Measurements from ENCODE around the gene USP37. TPM values are rescaled to one million over a fixed set of nuclear protein-coding genes. Genes with fewer than 3 reads are reported as not detected.

Gene USP37
- total and polyA plus RNA-seq, 2 of the 13 experiments (the other 11 are each of a cell fraction or from before 2014, with no cell fraction given), result 6.5 to 30.6 TPM

- peak; percentile 44; the same call in 1 of the 2 replicates for TF ChIP-seq TBX2 (CRISPR knock-in tag; IDR thresholded peaks at IDR 0.05; ENCODE audit: borderline replicate concordance)
- TF ChIP-seq MEIS2 (CRISPR knock-in tag; IDR thresholded peaks at IDR 0.05), result peak; percentile 34; the same call in 1 of the 2 replicates
- TF ChIP-seq ZNF337 (CRISPR knock-in tag; IDR thresholded peaks at IDR 0.05; ENCODE audit: borderline replicate concordance, low read depth), result no peak
- TF ChIP-seq ZNF501 (CRISPR knock-in tag; IDR thresholded peaks at IDR 0.05), result peak; percentile 80
- TF ChIP-seq E2F2 (CRISPR knock-in tag; IDR thresholded peaks at IDR 0.05; ENCODE audit: borderline replicate concordance), result peak; percentile 87
- peak; percentile 27; the same call in 1 of the 2 replicates for TF ChIP-seq RERE (CRISPR knock-in tag; IDR thresholded peaks at IDR 0.05; ENCODE audit: low read depth)
- TF ChIP-seq ZNF496 (CRISPR knock-in tag; IDR thresholded peaks at IDR 0.05; ENCODE audit: insufficient replicate concordance), result no peak
- no peak for TF ChIP-seq ZNF556 (CRISPR knock-in tag; IDR thresholded peaks at IDR 0.05; ENCODE audit: borderline replicate concordance)
- no peak for TF ChIP-seq RORA (CRISPR knock-in tag; IDR thresholded peaks at IDR 0.05)
- TF ChIP-seq ZNF83 (CRISPR knock-in tag; IDR thresholded peaks at IDR 0.05; ENCODE audit: borderline replicate concordance), result no peak
- TF ChIP-seq ZNF558 (CRISPR knock-in tag; IDR thresholded peaks at IDR 0.05; ENCODE audit: borderline replicate concordance), result no peak; the same call in 1 of the 2 replicates
- peak; percentile 24; the same call in 1 of the 2 replicates for TF ChIP-seq RARA (CRISPR knock-in tag; IDR thresholded peaks at IDR 0.05)
- no peak for TF ChIP-seq CERS6 (CRISPR knock-in tag; IDR thresholded peaks at IDR 0.05)
- peak; percentile 27 for TF ChIP-seq SRSF4 (IDR thresholded peaks at IDR 0.05; ENCODE audit: low read depth, low read length, poor library complexity, severe bottlenecking)
- no peak for TF ChIP-seq JUND (CRISPR knock-in tag; IDR thresholded peaks at IDR 0.05)
- TF ChIP-seq ZNF354B (CRISPR knock-in tag; IDR thresholded peaks at IDR 0.05), result no peak
- peak; percentile 65 for TF ChIP-seq ATF2 (CRISPR knock-in tag; IDR thresholded peaks at IDR 0.05)
- TF ChIP-seq ZNF773 (CRISPR knock-in tag; IDR thresholded peaks at IDR 0.05; ENCODE audit: borderline replicate concordance), result peak; percentile 46; the same call in 1 of the 2 replicates
- TF ChIP-seq EEA1 (CRISPR knock-in tag; IDR thresholded peaks at IDR 0.05; ENCODE audit: borderline replicate concordance), result no peak
Observed at GRCh38 chr2:218406209-218406948, 161.8 kb downstream of the USP37 start (continued).

All from HepG2 (cell line).